Measurements from ENCODE around the gene BMPR1B.

GRCh38 chr4:94856030-94856429, 98.3 kb downstream of the BMPR1B start:
- TF ChIP-seq CTCF (conservative IDR thresholded peaks at IDR 0.05 in 1 of 2, IDR thresholded peaks at IDR 0.05 in 1 of 2; ENCODE audit: extremely low read depth in 1 of 2, insufficient read depth in 1 of 2, low read depth in 1 of 2, low read length in 2 of 2) (no peak), EZH2 (IDR thresholded peaks at IDR 0.05; ENCODE audit: borderline replicate concordance, low read length) (no peak)

Measured in mammary epithelial cell (primary cell).